GM12878 (cell line): Measurements from ENCODE around the gene UNC13A. TPM values are rescaled to one million over a fixed set of nuclear protein-coding genes. Genes with fewer than 3 reads are reported as not detected.

ENCODE experiments used
- ATAC-seq: fragments of 200-7000 bp; cut with Tn5 transposase; 3 replicates; pipeline ENCODE4 v1.9.1; 2020; ENCODE audit warnings: mild to moderate bottlenecking, moderate library complexity
- BruUV-seq: library from RNA; stranded (reverse); fragments of 400-500 nt; replicated peaks from 2 replicates; lab custom pipeline; 2021; lab: Mats Ljungman, UMichigan
- CTCF ChIA-PET: fragments of 300-600 bp; sonication (Branson Sonifier 250); formaldehyde crosslinking; extraction: SDS; loops from one replicate; lab custom pipeline; 2021; ENCODE audit warnings: inconsistent platforms; lab: Yijun Ruan, JAX
- POLR2A ChIA-PET: fragments of 350-600 bp; formaldehyde crosslinking; extraction: SDS; loops from one replicate; lab custom pipeline; 2021; ENCODE audit warnings: inconsistent platforms; lab: Charles Lee
- RAD21 ChIA-PET: fragments of 300-600 bp; sonication (Branson Sonifier 250); formaldehyde crosslinking; loops from one replicate; lab custom pipeline; 2023; ENCODE audit warnings: antibody characterized with exemption; ENCODE audit not compliant: unreplicated experiment; lab: Charles Lee
- SMC1A ChIA-PET: fragments of 300-600 bp; sonication (Branson Sonifier 250); formaldehyde crosslinking; loops from one replicate; lab custom pipeline; 2023; ENCODE audit not compliant: unreplicated experiment, uncharacterized antibody; lab: Charles Lee
- DNase-seq: peaks from one replicate; pipeline ENCODE4 v3.0.0-alpha.2; 2011; ENCODE audit warnings: low read depth, low spot score
- FAIRE-seq: peaks from 3 replicates; lab custom pipeline; 2011; peaks lifted over from hg19 to GRCh38; lab: Jason Lieb, UNC
- H2AFZ ChIP-seq: 2 replicates; pipeline ENCODE4 v1.6.0; 2011; ENCODE audit warnings: low read depth, low read length, control low read depth; ENCODE audit not compliant: control insufficient read depth
- H3K27ac ChIP-seq: 2 replicates; pipeline ENCODE4 v1.5.1; 2011; ENCODE audit warnings: control low read depth; ENCODE audit not compliant: control insufficient read depth, insufficient read depth
- H3K27me3 ChIP-seq, 2 experiments: replicated peaks in 1 of 2; 2 replicates each; pipeline versions ENCODE4 v1.6.0 to v1.6.1; 2011; ENCODE audit warnings: low read length in 1 of 2; ENCODE audit not compliant: control insufficient read depth in 2 of 2, insufficient read depth in 2 of 2
- H3K36me3 ChIP-seq, 2 experiments: 2 replicates each; pipeline ENCODE4 v1.5.1; 2011; ENCODE audit warnings: low read length in 1 of 2; ENCODE audit not compliant: control insufficient read depth in 2 of 2, insufficient read depth in 2 of 2
- H3K4me1 ChIP-seq: 2 replicates; pipeline ENCODE4 v1.6.1; 2011; ENCODE audit warnings: mild to moderate bottlenecking, low read length, moderate library complexity, mixed read lengths; ENCODE audit not compliant: control insufficient read depth, insufficient read depth
- H3K4me2 ChIP-seq: 2 replicates; pipeline ENCODE4 v1.6.0; 2011; ENCODE audit warnings: control low read depth; ENCODE audit not compliant: control insufficient read depth, insufficient read depth
- H3K4me3 ChIP-seq: fragments of 200-600 bp; sonication (generic); 2 replicates; pipeline ENCODE4 v1.5.1; 2016
- H3K79me2 ChIP-seq: 2 replicates; pipeline ENCODE4 v1.6.0; 2011; ENCODE audit warnings: low read length; ENCODE audit not compliant: control insufficient read depth, insufficient read depth
- H3K9ac ChIP-seq: 2 replicates; pipeline ENCODE4 v1.8.0; 2011; ENCODE audit warnings: low read length, control low read depth, mixed read lengths; ENCODE audit not compliant: control insufficient read depth, insufficient read depth
- H3K9me3 ChIP-seq: replicated peaks from 3 replicates; pipeline ENCODE4 v1.5.1; 2011; ENCODE audit warnings: mild to moderate bottlenecking, low read length; ENCODE audit not compliant: control insufficient read depth, insufficient read depth
- H4K20me1 ChIP-seq: 2 replicates; pipeline ENCODE4 v1.6.0; 2011; ENCODE audit not compliant: control insufficient read depth, insufficient read depth
- CHD1 ChIP-seq: IDR thresholded peaks from 2 replicates; pipeline ENCODE4 v1.6.1; 2012; ENCODE audit warnings: low read depth, low read length, improper control_type of control experiment
- GATAD2B ChIP-seq: fragments of 450-650 bp; conservative IDR thresholded peaks from 2 replicates; pipeline ENCODE4 v1.6.1; 2017; ENCODE audit warnings: low read depth, mild to moderate bottlenecking, moderate library complexity
- MEF2B ChIP-seq: fragments of 450-650 bp; IDR thresholded peaks from 2 replicates; pipeline ENCODE4 v1.6.1; 2018; ENCODE audit warnings: mild to moderate bottlenecking, moderate library complexity; ENCODE audit not compliant: partially characterized antibody, poor library complexity, severe bottlenecking
- MLLT1 ChIP-seq: fragments of 450-650 bp; IDR thresholded peaks from 2 replicates; pipeline ENCODE4 v1.6.1; 2016; ENCODE audit warnings: mild to moderate bottlenecking
- PML ChIP-seq: IDR thresholded peaks from 2 replicates; pipeline ENCODE4 v1.6.1; 2012; ENCODE audit warnings: low read length, inconsistent platforms
- RELB ChIP-seq: fragments of 450-650 bp; IDR thresholded peaks from 2 replicates; pipeline ENCODE4 v1.6.1; 2017; ENCODE audit warnings: low read depth, mild to moderate bottlenecking, moderate library complexity
- RUNX3 ChIP-seq: IDR thresholded peaks from 2 replicates; pipeline ENCODE4 v1.6.1; 2012; ENCODE audit warnings: low read length, inconsistent platforms
- WGBS: methylation state at CpG from one replicate; pipeline ENCODE4 v1.1.6; 2016; ENCODE audit warnings: low lambda C conversion rate; ENCODE audit not compliant: insufficient replicate concordance, insufficient coverage; ENCODE audit errors: missing lambda C conversion rate; 5-methylcytosine and 5-hydroxymethylcytosine counted together
- in situ Hi-C: fragments of 300-500 bp; cut with MboI; formaldehyde crosslinking; loops from 9 replicates; pipeline ENCODE4 v1.14.3; 2018; ENCODE audit warnings: mixed read lengths
- intact Hi-C: fragments of 100-400 bp; cut with micrococcal nuclease; formaldehyde crosslinking; loops from one replicate; pipeline ENCODE4 v1.14.2; 2022; ENCODE audit not compliant: unreplicated experiment
- polyA plus RNA-seq, 11 experiments: library from polyadenylated mRNA; depleted of rRNA in 4 of 11; unstranded in 6 of 11; stranded (reverse) in 5 of 11; fragments of >200 nt; fragmentation: Nextera tagmentation in 4 of 11; fragmentation: Illumina TruSeq in 1 of 11; extraction: Ambion mirVana in 4 of 11; extraction: Trizol in 1 of 11; gene quantifications; 1 replicate in 1 of 11; 2 replicates in 10 of 11; pipeline versions ENCODE4 v1.2.1 to v1.2.3, GENCODE V29; 2011 to 2016; ENCODE audit warnings: inconsistent platforms in 2 of 11, missing spikeins in 2 of 11, low read depth in 1 of 11
- total RNA-seq, 4 experiments: library from RNA; depleted of rRNA in 3 of 4; stranded (reverse); fragments of >200 nt in 3 of 4; fragmentation: Illumina TruSeq in 1 of 4; extraction: Trizol in 1 of 4; gene quantifications; 2 replicates each; pipeline versions ENCODE4 v1.2.1 to v1.2.3, GENCODE V29; 2013 to 2021

The UNC13A gene
- total and polyA plus RNA-seq, 10 of the 15 experiments (the other 5 are each of a cell fraction or from before 2014, with no cell fraction given): under 0.01 to 0.23 (median 0.13) TPM; not detected in 1

GRCh38 chr19:17718947-17719711, 31.0 kb upstream of the UNC13A start, which contains the start of gene MAP1S (continued):
- TF ChIP-seq RELB (peak; percentile 69), GATAD2B (0 out of 2 replicates have a peak, but pooled peaks have one; percentile 35), MEF2B (no peak), RUNX3 (peak; percentile 33; the same call in 1 of the 2 replicates), PML (no peak; the same call in 1 of the 2 replicates), MLLT1 (no peak)

DNA sequence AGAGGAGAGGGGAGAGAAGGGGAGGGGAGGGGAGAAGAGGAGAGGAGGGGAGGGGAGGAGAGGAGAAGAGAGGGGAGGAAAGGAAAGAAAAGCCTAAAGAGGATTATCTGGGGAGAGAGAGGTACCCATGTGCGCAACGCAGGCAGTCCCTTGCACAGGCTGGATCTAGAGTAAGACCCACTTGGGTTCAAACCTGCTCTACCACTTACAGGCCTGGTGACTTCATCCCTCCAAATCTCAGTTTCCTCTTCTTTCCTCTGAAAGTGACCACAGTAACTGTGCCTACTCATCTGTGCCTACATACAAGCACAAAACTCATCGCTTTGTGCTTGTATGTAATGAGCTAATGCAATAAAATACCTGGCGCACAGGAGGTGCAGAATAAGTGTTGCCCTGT, 30.4 kb upstream of the UNC13A start:
- ATAC-seq (peak; percentile 43), FAIRE-seq (no peak)
- ChIA-PET POLR2A (interaction anchor here (0.5 to 3.7 kb wide), 10 partner anchors 12 to 413 kb away, joined by 3 to 21 read pairs (median 4); no protein-coding TSS in a partner anchor), SMC1A (interaction anchor here (0.6 to 7.6 kb wide), 13 partner anchors 12 to 370 kb away, joined by 3 to 91 read pairs (median 5); partner anchors contain the start of gene FCHO1), RAD21 (interaction anchor here (0.9 to 2.3 kb wide), 9 partner anchors 33 to 214 kb away, joined by 3 to 21 read pairs (median 4); partner anchors contain the start of genes CCDC124, FCHO1 and JAK3)
- Histone ChIP-seq H4K20me1 (no peaks in the 10 kb centered on the region), H3K4me3 (peak overlapping the region; percentile 99; the same call in 1 of the 2 replicates), H2AFZ (peak overlapping the region; percentile 85), H3K27ac (no peak overlapping the region), H3K4me2 (peak overlapping the region; percentile 90), H3K9me3 (no peaks in the 10 kb centered on the region), H3K36me3 (peaks cover 0 to 3% of the 10 kb centered on the region in 2 experiments; a peak in 1 of 4 replicates), H3K79me2 (peaks cover 23% of the 10 kb centered on the region), H3K4me1 (peaks cover 27% of the 10 kb centered on the region)
- WGBS: 37% methylated on average over 4 of the region's 4 CpGs
- intact Hi-C loops: loop anchor here (5.0 kb wide), 1 partner anchor 34 kb away; the partner anchor contains the start of gene FCHO1
- in situ Hi-C loops: no loop called here
- BruUV-seq: no TSS peak
- TF ChIP-seq RUNX3: peak; percentile 34; the same call in 1 of the 2 replicates
- no peak for TF ChIP-seq CHD1
- TF ChIP-seq, all 136 proteins: peak for 1
- Histone ChIP-seq H3K27me3 (no peaks in the 10 kb centered on the region), H3K9ac (no peak overlapping the region)
- CTCF ChIA-PET: interaction anchor here (0.7 to 3.3 kb wide), 12 partner anchors 12 to 133 kb away, joined by 3 to 23 read pairs (median 4); partner anchors contain the start of gene FCHO1
- no peak for DNase-seq
